CD14-positive monocyte (primary cell): ENCODE data around the gene EPB41. TPM values are rescaled to one million over a fixed set of nuclear protein-coding genes. Genes with fewer than 3 reads are reported as not detected.

Experiments used
- DNase-seq, 3 donors: peaks; one replicate each; pipeline ENCODE4 v3.0.0-alpha.2; 2011 to 2022
- H2AFZ ChIP-seq: 2 replicates; pipeline ENCODE4 v1.6.0; 2012; ENCODE audit warnings: mild to moderate bottlenecking, low read depth, low read length, inconsistent platforms; ENCODE audit not compliant: insufficient read depth, poor library complexity, severe bottlenecking
- H3K27ac ChIP-seq, 2 donors: 1 replicate in 1 of 2; 2 replicates in 1 of 2; pipeline ENCODE4 v1.5.1; 2012 to 2013; ENCODE audit warnings: low read length in 2 of 2, control low read depth in 1 of 2, inconsistent platforms in 1 of 2, low read depth in 1 of 2, mild to moderate bottlenecking in 1 of 2
- H3K27me3 ChIP-seq, 2 donors: one replicate each; pipeline versions ENCODE4 v1.6.0 to v1.6.1; 2011 to 2013; ENCODE audit warnings: low read length in 2 of 2; ENCODE audit not compliant: control insufficient read depth in 2 of 2, insufficient read depth in 2 of 2
- H3K36me3 ChIP-seq, 2 donors: replicated peaks in 1 of 2; 1 replicate in 1 of 2; 2 replicates in 1 of 2; pipeline versions ENCODE4 v1.5.1 to v1.6.1; 2012 to 2013; ENCODE audit warnings: low read length in 2 of 2, control low read depth in 1 of 2, inconsistent platforms in 1 of 2, mild to moderate bottlenecking in 1 of 2; ENCODE audit not compliant: insufficient read depth in 2 of 2, control insufficient read depth in 1 of 2
- H3K4me1 ChIP-seq, 2 donors: 1 replicate in 1 of 2; 2 replicates in 1 of 2; pipeline versions ENCODE4 v1.5.1 to v1.6.1; 2012 to 2013; ENCODE audit warnings: low read length in 2 of 2, control low read depth in 1 of 2, inconsistent platforms in 1 of 2, mild to moderate bottlenecking in 1 of 2, moderate library complexity in 1 of 2; ENCODE audit not compliant: insufficient read depth in 2 of 2, control insufficient read depth in 1 of 2
- H3K4me2 ChIP-seq: replicated peaks from 2 replicates; pipeline ENCODE3; 2012; ENCODE audit warnings: low read length, moderate library complexity, mild to moderate bottlenecking; ENCODE audit not compliant: poor library complexity, severe bottlenecking; ENCODE audit errors: extremely low read depth
- H3K4me3 ChIP-seq, 3 experiments: fragments of 200-600 bp in 1 of 3; sonication (generic) in 1 of 3; replicated peaks in 1 of 3; 1 replicate in 2 of 3; 2 replicates in 1 of 3; pipeline ENCODE4 v1.5.1; 2011 to 2013; ENCODE audit warnings: low read length in 3 of 3, mild to moderate bottlenecking in 3 of 3, control low read depth in 2 of 3, low read depth in 2 of 3, inconsistent platforms in 1 of 3, moderate library complexity in 1 of 3
- H3K79me2 ChIP-seq: 2 replicates; pipeline ENCODE4 v1.6.0; 2012; ENCODE audit warnings: mild to moderate bottlenecking, control low read depth, inconsistent platforms, low read length, moderate library complexity; ENCODE audit not compliant: insufficient read depth
- H3K9ac ChIP-seq: 2 replicates; pipeline ENCODE4 v1.6.0; 2017; ENCODE audit warnings: low read length, mild to moderate bottlenecking; ENCODE audit not compliant: insufficient read depth, poor library complexity, severe bottlenecking
- H3K9me3 ChIP-seq, 2 donors: replicated peaks in 1 of 2; 1 replicate in 1 of 2; 2 replicates in 1 of 2; pipeline versions ENCODE4 v1.5.1 to v1.6.1; 2012 to 2013; ENCODE audit warnings: low read length in 2 of 2, control low read depth in 1 of 2; ENCODE audit not compliant: control insufficient read depth in 1 of 2, insufficient read depth in 1 of 2
- H4K20me1 ChIP-seq: 2 replicates; pipeline ENCODE4 v1.6.0; 2012; ENCODE audit warnings: mild to moderate bottlenecking, low read length, control low read depth, moderate library complexity; ENCODE audit not compliant: insufficient read depth
- H3K27ac Mint-ChIP-seq, 7 donors: one replicate each; pipeline ENCODE4 v1.8.0; 2020; ENCODE audit warnings: mild to moderate bottlenecking in 7 of 7, mixed read lengths in 7 of 7, moderate library complexity in 6 of 7, inconsistent platforms in 2 of 7
- H3K27me3 Mint-ChIP-seq, 3 donors: one replicate each; pipeline ENCODE4 v1.8.0; 2021 to 2022; ENCODE audit warnings: low read depth in 3 of 3, mild to moderate bottlenecking in 3 of 3, mixed read lengths in 3 of 3, moderate library complexity in 3 of 3, inconsistent platforms in 1 of 3
- H3K36me3 Mint-ChIP-seq, 2 donors: one replicate each; pipeline ENCODE4 v1.8.0; 2020; ENCODE audit warnings: mixed read lengths in 2 of 2, inconsistent platforms in 1 of 2, mild to moderate bottlenecking in 1 of 2
- H3K4me1 Mint-ChIP-seq: one replicate; pipeline ENCODE4 v1.8.0; 2020; ENCODE audit warnings: mild to moderate bottlenecking, mixed read lengths
- H3K4me3 Mint-ChIP-seq, 2 donors: one replicate each; pipeline ENCODE4 v1.8.0; 2020; ENCODE audit warnings: mild to moderate bottlenecking in 2 of 2, mixed read lengths in 2 of 2, moderate library complexity in 1 of 2
- H3K9me3 Mint-ChIP-seq, 7 donors: one replicate each; pipeline ENCODE4 v1.8.0; 2020 to 2022; ENCODE audit warnings: mixed read lengths in 7 of 7, mild to moderate bottlenecking in 6 of 7, moderate library complexity in 6 of 7, inconsistent platforms in 2 of 7
- CTCF ChIP-seq: fragments of 200-600 bp; IDR thresholded peaks from one replicate; pipeline ENCODE4 v1.8.0; 2022; ENCODE audit warnings: antibody characterized with exemption, mild to moderate bottlenecking
- WGBS: methylation state at CpG from one replicate; pipeline ENCODE4 v1.1.5; 2013; ENCODE audit warnings: missing lambda C conversion rate; ENCODE audit not compliant: insufficient coverage; 5-methylcytosine and 5-hydroxymethylcytosine counted together
- intact Hi-C, 2 donors: fragments of 100-400 bp; cut with micrococcal nuclease; formaldehyde crosslinking; loops; one replicate each; pipeline versions ENCODE4 v1.15.0 to v1.15.1; 2023
- polyA plus RNA-seq, 3 donors: library from polyadenylated mRNA; depleted of rRNA in 1 of 3; unstranded in 2 of 3; stranded (reverse) in 1 of 3; fragments of 300-500 nt in 2 of 3; fragments of >200 nt in 1 of 3; fragmentation: Illumina TruSeq in 2 of 3; gene quantifications; 1 replicate in 2 of 3; 2 replicates in 1 of 3; pipeline ENCODE4 v1.2.3, GENCODE V29; 2012 to 2021

EPB41 gene
- polyA plus RNA-seq, 3 donors = 11.3 to 19.4 (median 18.9) TPM

GRCh38 chr1:28893403-28894102 is 20.8 kb upstream of the EPB41 start:
- intact Hi-C loops = no loop called here
- Histone ChIP-seq H3K9ac (no peak overlapping the region), H3K27me3 (no peaks in the 10 kb centered on the region), H3K9me3 (no peaks in the 10 kb centered on the region), H4K20me1 (peaks cover 29% of the 10 kb centered on the region), H3K79me2 (peaks cover 41% of the 10 kb centered on the region), H3K27ac (no peak overlapping the region), H2AFZ (no peak overlapping the region), H3K4me2 (no peak overlapping the region), H3K36me3 (peaks cover 16 to 31% of the 10 kb centered on the region in 2 donors), H3K4me3 (no peak overlapping the region), H3K4me1 (peaks cover 11 to 25% of the 10 kb centered on the region in 2 donors)
- WGBS = 100% methylated on average over 3 of the region's 8 CpGs
- Mint-ChIP-seq H3K9me3 (no peaks in the 10 kb centered on the region), H3K4me3 (no peak overlapping the region), H3K27ac (peak overlapping the region in 1 of 7 donors; percentile 23), H3K36me3 (peaks cover 28 to 41% of the 10 kb centered on the region in 2 donors), H3K27me3 (no peaks in the 10 kb centered on the region), H3K4me1 (peaks cover 37% of the 10 kb centered on the region)
- peak; percentile 21 for TF ChIP-seq CTCF
- DNase-seq = no peak

- no peak overlapping the region for H3K4me3 ChIP-seq
- intact Hi-C loops = no loop called here
- TF ChIP-seq CTCF = no peak
- H2AFZ ChIP-seq = no peak overlapping the region
- no peak overlapping the region for H3K9ac ChIP-seq
- Mint-ChIP-seq H3K4me1 (peaks cover 39% of the 10 kb centered on the region), H3K9me3 (no peaks in the 10 kb centered on the region), H3K27me3 (no peaks in the 10 kb centered on the region), H3K4me3 (no peak overlapping the region), H3K36me3 (peaks cover 28 to 41% of the 10 kb centered on the region in 2 donors), H3K27ac (no peak overlapping the region)
- no peaks in the 10 kb centered on the region for H3K9me3 ChIP-seq
- H3K4me2 ChIP-seq = no peak overlapping the region
- peaks cover 16 to 31% of the 10 kb centered on the region in 2 donors for H3K36me3 ChIP-seq
- H3K27ac ChIP-seq = no peak overlapping the region
- no peak for DNase-seq
- peaks cover 41% of the 10 kb centered on the region for H3K79me2 ChIP-seq
- no peaks in the 10 kb centered on the region for H3K27me3 ChIP-seq
- peaks cover 41% of the 10 kb centered on the region for H4K20me1 ChIP-seq
- no CpG with 5 or more reads among the region's 2 CpGs for WGBS
- H3K4me1 ChIP-seq = peaks cover 23 to 28% of the 10 kb centered on the region in 2 donors
Observed at GRCh38 chr1:28894785-28895184, 19.6 kb upstream of the EPB41 start.
